ENCODE data around the gene TAF10.

The TAF10 gene

GRCh38 chr11:6576471-6577373 lies 35.3 kb downstream of the TAF10 start:
- DNase-seq: no peak

GRCh38 chr11:6574816-6575715 lies 37.0 kb downstream of the TAF10 start:
- no peak for DNase-seq

GRCh38 chr11:6572215-6572614 lies 39.8 kb downstream of the TAF10 start:
- DNase-seq: no peak

GRCh38 chr11:6571434-6572008 lies 40.5 kb downstream of the TAF10 start:
- no peak for DNase-seq

GRCh38 chr11:6570691-6571427 lies 41.2 kb downstream of the TAF10 start:
- no peak for DNase-seq

- no peak for DNase-seq
Measured at GRCh38 chr11:6569706-6570105, 42.3 kb downstream of the TAF10 start.

GRCh38 chr11:6568191-6568918 lies 43.7 kb downstream of the TAF10 start:
- no peak for DNase-seq

GRCh38 chr11:6567371-6567745 lies 44.7 kb downstream of the TAF10 start:
- no peak for DNase-seq

- no peak for DNase-seq
Measured at GRCh38 chr11:6566704-6567370, 45.2 kb downstream of the TAF10 start.

GRCh38 chr11:6565988-6566703 lies 45.9 kb downstream of the TAF10 start:
- DNase-seq: no peak

- no peak for DNase-seq
Measured at GRCh38 chr11:6565325-6565724, 46.7 kb downstream of the TAF10 start.

- DNase-seq: no peak
Measured at GRCh38 chr11:6563667-6564066, 48.3 kb downstream of the TAF10 start.

- no peak for DNase-seq
Measured at GRCh38 chr11:6563121-6563619, 48.8 kb downstream of the TAF10 start.

GRCh38 chr11:6561288-6561687 lies 50.7 kb downstream of the TAF10 start:
- DNase-seq: no peak

Measured in DMS153 (cell line).